Right atrium auricular region (tissue), 2 donors: ENCODE results near the gene STARD9. TPM values are rescaled to one million over a fixed set of nuclear protein-coding genes. Genes with fewer than 3 reads are reported as not detected.
A peak's percentile ranks its signal among the peaks of the same experiment; 100 is the strongest.

ENCODE experiments used
- DNase-seq: peaks from one replicate; pipeline ENCODE4 v3.0.0-alpha.2; 2019; ENCODE audit warnings: low spot score
- H3K27ac ChIP-seq, 2 donors: fragments of 200-600 bp; sonication (generic); 1 replicate in 1 of 2; 2 replicates in 1 of 2; pipeline ENCODE4 v1.5.1; 2016 to 2019
- H3K27me3 ChIP-seq, 2 donors: fragments of 200-600 bp; sonication (generic); one replicate each; pipeline versions ENCODE4 v1.5.1 to v1.6.0; 2017 to 2019
- H3K36me3 ChIP-seq: fragments of 200-600 bp; sonication (generic); one replicate; pipeline ENCODE4 v1.5.1; 2016
- H3K4me1 ChIP-seq, 2 donors: fragments of 200-600 bp; sonication (generic); one replicate each; pipeline versions ENCODE4 v1.5.1 to v1.6.0; 2017 to 2019
- H3K4me3 ChIP-seq, 2 donors: fragments of 200-600 bp; sonication (generic); 1 replicate in 1 of 2; 2 replicates in 1 of 2; pipeline ENCODE4 v1.5.1; 2017 to 2019; ENCODE audit warnings: mild to moderate bottlenecking in 1 of 2, moderate library complexity in 1 of 2
- H3K9me3 ChIP-seq, 2 donors: fragments of 200-600 bp; sonication (generic); one replicate each; pipeline ENCODE4 v1.5.1; 2019
- CTCF ChIP-seq, 2 donors: fragments of 200-600 bp; sonication (generic); IDR thresholded peaks; one replicate each; pipeline ENCODE4 v1.5.1; 2019; ENCODE audit warnings: antibody characterized with exemption in 2 of 2
- total RNA-seq, 2 donors: library from RNA; depleted of rRNA; stranded (reverse); fragments of >200 nt; gene quantifications; one replicate each; pipeline ENCODE4 v1.1.0, GENCODE V29; 2016

The STARD9 gene
- total RNA-seq, 2 donors from 2014 or later: 8.3 to 8.8 TPM

- DNase-seq: no peak
- no peak for TF ChIP-seq CTCF (IDR thresholded peaks at IDR 0.05)
- H3K9me3 ChIP-seq: no peaks in the 10 kb centered on the region
- H3K36me3 ChIP-seq: peaks cover 4% of the 10 kb centered on the region
- no peak overlapping the region for H3K27ac ChIP-seq
- H3K27me3 ChIP-seq: no peaks in the 10 kb centered on the region
- H3K4me1 ChIP-seq: peaks cover 0 to 32% of the 10 kb centered on the region in 2 donors
- no peak overlapping the region for H3K4me3 ChIP-seq
Observed at GRCh38 chr15:42611532-42611931, 36.1 kb downstream of the STARD9 start.

GRCh38 chr15:42612367-42612912 is 37.0 kb downstream of the STARD9 start:
- no peaks in the 10 kb centered on the region for H3K27me3 ChIP-seq
- no peaks in the 10 kb centered on the region for H3K9me3 ChIP-seq
- H3K36me3 ChIP-seq: no peaks in the 10 kb centered on the region
- DNase-seq: no peak
- TF ChIP-seq CTCF (IDR thresholded peaks at IDR 0.05): no peak
- peaks cover 0 to 28% of the 10 kb centered on the region in 2 donors for H3K4me1 ChIP-seq
- H3K27ac ChIP-seq: no peak overlapping the region
- no peak overlapping the region for H3K4me3 ChIP-seq

GRCh38 chr15:42616107-42616506 is 40.7 kb downstream of the STARD9 start:
- Histone ChIP-seq H3K27ac (peak overlapping the region in 1 of 2 donors; percentile 42), H3K9me3 (no peaks in the 10 kb centered on the region), H3K27me3 (no peaks in the 10 kb centered on the region), H3K4me1 (peaks cover 0 to 10% of the 10 kb centered on the region in 2 donors), H3K4me3 (no peak overlapping the region), H3K36me3 (no peaks in the 10 kb centered on the region)
- DNase-seq: no peak
- no peak for TF ChIP-seq CTCF (IDR thresholded peaks at IDR 0.05)

- H3K36me3 ChIP-seq: no peaks in the 10 kb centered on the region
- H3K9me3 ChIP-seq: no peaks in the 10 kb centered on the region
- H3K27me3 ChIP-seq: no peaks in the 10 kb centered on the region
- no peak for DNase-seq
- peaks cover 0 to 10% of the 10 kb centered on the region in 2 donors for H3K4me1 ChIP-seq
- H3K4me3 ChIP-seq: no peak overlapping the region
- no peak overlapping the region for H3K27ac ChIP-seq
- no peak for TF ChIP-seq CTCF (IDR thresholded peaks at IDR 0.05)
Observed at GRCh38 chr15:42619656-42620371, 44.4 kb downstream of the STARD9 start.

GRCh38 chr15:42621386-42621785 is 46.0 kb downstream of the STARD9 start:
- no peak for DNase-seq
- no peaks in the 10 kb centered on the region for H3K36me3 ChIP-seq
- TF ChIP-seq CTCF (IDR thresholded peaks at IDR 0.05): no peak
- no peaks in the 10 kb centered on the region for H3K9me3 ChIP-seq
- no peak overlapping the region for H3K27ac ChIP-seq
- no peak overlapping the region for H3K4me3 ChIP-seq
- no peaks in the 10 kb centered on the region for H3K27me3 ChIP-seq
- peaks cover 0 to 2% of the 10 kb centered on the region in 2 donors for H3K4me1 ChIP-seq
